Endothelial cell of umbilical vein (primary cell): ENCODE measurements around the gene OR6K2. TPM values are rescaled to one million over a fixed set of nuclear protein-coding genes. Genes with fewer than 3 reads are reported as not detected.

ENCODE experiments used
- BruUV-seq: library from RNA; stranded (reverse); fragments of 400-500 nt; replicated peaks from 2 replicates; lab custom pipeline; 2021; lab: Mats Ljungman, UMichigan
- CTCF ChIA-PET: fragments of 300-600, 350-600 bp; sonication (Branson Sonifier 250); formaldehyde crosslinking; loops from one replicate; lab custom pipeline; 2021; ENCODE audit warnings: antibody characterized with exemption, inconsistent platforms; lab: Charles Lee
- POLR2A ChIA-PET: fragments of 300-600, 350-600 bp; sonication (Branson Sonifier 250); formaldehyde crosslinking; loops from one replicate; lab custom pipeline; 2021; ENCODE audit warnings: antibody characterized with exemption, inconsistent platforms; lab: Charles Lee
- DNase-seq: peaks from one replicate; pipeline ENCODE4 v3.0.0-alpha.2; 2011; ENCODE audit warnings: low read depth, low spot score
- FAIRE-seq: peaks from 2 replicates; lab custom pipeline; 2011; peaks lifted over from hg19 to GRCh38; lab: Jason Lieb, UNC
- H2AFZ ChIP-seq: 2 replicates; pipeline ENCODE4 v1.6.0; 2012; ENCODE audit warnings: low read depth, low read length, control low read depth, inconsistent platforms
- H3K27ac ChIP-seq: 2 replicates; pipeline ENCODE4 v1.5.1; 2011; ENCODE audit warnings: low read depth, mild to moderate bottlenecking, control low read depth, low read length, moderate library complexity; ENCODE audit not compliant: insufficient read depth
- H3K27me3 ChIP-seq, 2 experiments: 2 replicates each; pipeline versions ENCODE4 v1.6.0 to v1.6.1; 2011; ENCODE audit warnings: low read length in 2 of 2, mixed read lengths in 1 of 2; ENCODE audit not compliant: control insufficient read depth in 2 of 2, insufficient read depth in 2 of 2
- H3K36me3 ChIP-seq, 2 experiments: 2 replicates in 1 of 2; 3 replicates in 1 of 2; pipeline ENCODE4 v1.5.1; 2011; ENCODE audit warnings: low read length in 2 of 2, mild to moderate bottlenecking in 1 of 2, moderate library complexity in 1 of 2; ENCODE audit not compliant: control insufficient read depth in 2 of 2, insufficient read depth in 2 of 2; ENCODE audit errors: extremely low read depth in 1 of 2
- H3K4me1 ChIP-seq: 3 replicates; pipeline ENCODE4 v1.5.1; 2011; ENCODE audit warnings: mild to moderate bottlenecking, low read length; ENCODE audit not compliant: control insufficient read depth, insufficient read depth; ENCODE audit errors: extremely low read depth
- H3K4me2 ChIP-seq: 2 replicates; pipeline ENCODE4 v1.6.1; 2011; ENCODE audit warnings: low read length, control low read depth, mixed read lengths; ENCODE audit not compliant: insufficient read depth
- H3K4me3 ChIP-seq, 3 experiments: fragments of 200-600 bp in 1 of 3; sonication (generic), shearing (Covaris generic) in 1 of 3; replicated peaks in 1 of 3; 2 replicates each; pipeline ENCODE4 v1.5.1; 2011 to 2016; ENCODE audit warnings: control low read depth in 3 of 3, low read length in 3 of 3, mild to moderate bottlenecking in 2 of 3, inconsistent platforms in 1 of 3, low read depth in 1 of 3, moderate library complexity in 1 of 3; ENCODE audit not compliant: insufficient read depth in 1 of 3
- H3K79me2 ChIP-seq: 2 replicates; pipeline ENCODE4 v1.6.0; 2012; ENCODE audit warnings: low read length, inconsistent platforms; ENCODE audit not compliant: control insufficient read depth, insufficient read depth
- H3K9ac ChIP-seq: replicated peaks from 2 replicates; pipeline ENCODE3; 2011; ENCODE audit warnings: low read length, control low read depth; ENCODE audit not compliant: insufficient read depth; ENCODE audit errors: extremely low read depth
- H3K9me1 ChIP-seq: replicated peaks from 3 replicates; pipeline ENCODE4 v1.6.0; 2011; ENCODE audit warnings: mild to moderate bottlenecking, low read length; ENCODE audit not compliant: control insufficient read depth, insufficient read depth; ENCODE audit errors: extremely low read depth
- H3K9me3 ChIP-seq: replicated peaks from 2 replicates; pipeline ENCODE4 v1.5.1; 2012; ENCODE audit warnings: low read length, inconsistent platforms; ENCODE audit not compliant: control insufficient read depth, insufficient read depth
- H4K20me1 ChIP-seq: replicated peaks from 2 replicates; pipeline ENCODE3; 2011; ENCODE audit warnings: mild to moderate bottlenecking, low read length; ENCODE audit not compliant: control insufficient read depth, insufficient read depth; ENCODE audit errors: extremely low read depth
- CTCF ChIP-seq, 2 donors: IDR thresholded peaks; 1 replicate in 1 of 2; 2 replicates in 1 of 2; pipeline ENCODE4 v1.5.1; 2011; ENCODE audit warnings: low read length in 2 of 2, mild to moderate bottlenecking in 2 of 2, moderate library complexity in 2 of 2, control low read depth in 1 of 2, inconsistent platforms in 1 of 2, low read depth in 1 of 2; ENCODE audit not compliant: insufficient read depth in 1 of 2; ENCODE audit errors: extremely low read depth in 1 of 2
- EZH2 ChIP-seq: IDR thresholded peaks from 2 replicates; pipeline ENCODE4 v1.6.1; 2012; ENCODE audit warnings: borderline replicate concordance, low read depth, mild to moderate bottlenecking, moderate library complexity, low read length, inconsistent platforms; ENCODE audit not compliant: severe bottlenecking
- FOS ChIP-seq: IDR thresholded peaks from 2 replicates; pipeline ENCODE4 v1.6.1; 2011; ENCODE audit warnings: mild to moderate bottlenecking, low read length, moderate library complexity, borderline replicate concordance; ENCODE audit not compliant: insufficient read depth
- GATA2 ChIP-seq: IDR thresholded peaks from 2 replicates; pipeline ENCODE4 v1.7.0; 2011; ENCODE audit warnings: low read depth, mild to moderate bottlenecking, moderate library complexity, mixed read lengths, low read length; ENCODE audit not compliant: insufficient read length, insufficient read depth
- JUN ChIP-seq: IDR thresholded peaks from 2 replicates; pipeline ENCODE4 v1.6.1; 2011; ENCODE audit warnings: borderline replicate concordance, low read depth; ENCODE audit not compliant: insufficient read length, insufficient read depth
- MAX ChIP-seq: IDR thresholded peaks from 2 replicates; pipeline ENCODE4 v1.6.1; 2011; ENCODE audit not compliant: insufficient read depth, insufficient read length
- MYC ChIP-seq: IDR thresholded peaks from one replicate; pipeline ENCODE4 v1.6.1; 2011; ENCODE audit warnings: mild to moderate bottlenecking, low read depth, low read length
- POLR2A ChIP-seq: IDR thresholded peaks from 2 replicates; pipeline ENCODE4 v1.6.1; 2012; ENCODE audit warnings: low read depth, mild to moderate bottlenecking, control low read depth, low read length
- POLR2AphosphoS5 ChIP-seq: IDR thresholded peaks from 2 replicates; pipeline ENCODE4 v1.6.1; 2012; ENCODE audit warnings: low read depth, mild to moderate bottlenecking, control low read depth, low read length, moderate library complexity; ENCODE audit not compliant: insufficient read depth
- dilution Hi-C: fragments of 300-500 bp; cut with MboI; formaldehyde crosslinking; loops from one replicate; pipeline ENCODE4 v1.15.0; 2019; ENCODE audit warnings: low sequenced_read_pairs; ENCODE audit not compliant: extremely low pct_ligation_motif_present
- intact Hi-C: fragments of 100-400 bp; cut with micrococcal nuclease; formaldehyde crosslinking; loops from one replicate; pipeline ENCODE4 v1.10.0; 2022
- polyA plus RNA-seq, 4 experiments: library from polyadenylated mRNA; depleted of rRNA in 3 of 4; stranded (reverse) in 3 of 4; unstranded in 1 of 4; fragments of >200 nt; gene quantifications; 2 replicates each; pipeline versions ENCODE4 v1.2.1 to v1.2.3, GENCODE V29; 2011 to 2012; ENCODE audit warnings: missing spikeins in 1 of 4
- total RNA-seq: library from RNA; stranded (reverse); gene quantifications from 2 replicates; pipeline ENCODE4 v1.2.3, GENCODE V29; 2021

OR6K2 gene
- total and polyA plus RNA-seq, 2 donors (not counting 3 experiments of a cell fraction or from before 2014, with no cell fraction given): not detected

- no peak overlapping the region for H3K4me2 ChIP-seq
- CTCF ChIA-PET: no interaction called here
- TF ChIP-seq MYC: no peak
- TF ChIP-seq FOS: no peak
- TF ChIP-seq MAX: no peak
- TF ChIP-seq CTCF (IDR thresholded peaks at IDR 0.05; ENCODE audit: extremely low read depth in 1 of 2, insufficient read depth in 1 of 2, low read depth in 1 of 2, low read length in 2 of 2): no peak
- no peak for TF ChIP-seq POLR2A
- TF ChIP-seq POLR2AphosphoS5: no peak
- no peak for TF ChIP-seq GATA2
- TF ChIP-seq JUN: no peak
- no peak for TF ChIP-seq EZH2
- no peaks in the 10 kb centered on the region for H3K4me1 ChIP-seq
- DNase-seq (no peak), FAIRE-seq (no peak)
- H3K27ac ChIP-seq: no peak overlapping the region
- H3K36me3 ChIP-seq: no peaks in the 10 kb centered on the region
- POLR2A ChIA-PET: no interaction called here
- H3K9me1 ChIP-seq: no peaks in the 10 kb centered on the region
- dilution Hi-C loops (no loop called here), intact Hi-C loops (no loop called here)
- H2AFZ ChIP-seq: no peak overlapping the region
- H3K27me3 ChIP-seq: no peaks in the 10 kb centered on the region
- H3K9ac ChIP-seq: no peak overlapping the region
- H4K20me1 ChIP-seq: no peaks in the 10 kb centered on the region
- H3K79me2 ChIP-seq: no peaks in the 10 kb centered on the region
- no TSS peak for BruUV-seq
- H3K9me3 ChIP-seq: no peaks in the 10 kb centered on the region
- no peak overlapping the region for H3K4me3 ChIP-seq
These were observed 24.7 kb downstream of the OR6K2 start for GRCh38 chr1:158675563-158676323.
